AG04449 (cell line): ENCODE results near the gene NPR3.

Experiments
- CTCF ChIA-PET: fragments of 350-600 bp; formaldehyde crosslinking; extraction: SDS; loops from one replicate; lab custom pipeline; 2021; ENCODE audit warnings: antibody characterized with exemption; lab: Yijun Ruan, JAX
- POLR2A ChIA-PET: fragments of 400-600, 350-600 bp; formaldehyde crosslinking; extraction: SDS; loops from one replicate; lab custom pipeline; 2020; ENCODE audit warnings: antibody characterized with exemption, inconsistent platforms; lab: Yijun Ruan, JAX
- DNase-seq: peaks from one replicate; pipeline ENCODE4 v3.0.0-alpha.2; 2010; ENCODE audit warnings: low read depth, low spot score
- H3K4me3 ChIP-seq: 2 replicates; pipeline ENCODE4 v1.5.1; 2011; ENCODE audit warnings: low read depth, mild to moderate bottlenecking, control low read depth, low read length
- TF ChIP-seq, protein P1 (sequence below): IDR thresholded peaks from one replicate; pipeline ENCODE4 v1.5.1; 2011; ENCODE audit warnings: mild to moderate bottlenecking, moderate library complexity, low read length, control low read depth, inconsistent platforms; ENCODE audit not compliant: insufficient read depth; ENCODE audit errors: missing control alignments

Gene NPR3

DNA sequence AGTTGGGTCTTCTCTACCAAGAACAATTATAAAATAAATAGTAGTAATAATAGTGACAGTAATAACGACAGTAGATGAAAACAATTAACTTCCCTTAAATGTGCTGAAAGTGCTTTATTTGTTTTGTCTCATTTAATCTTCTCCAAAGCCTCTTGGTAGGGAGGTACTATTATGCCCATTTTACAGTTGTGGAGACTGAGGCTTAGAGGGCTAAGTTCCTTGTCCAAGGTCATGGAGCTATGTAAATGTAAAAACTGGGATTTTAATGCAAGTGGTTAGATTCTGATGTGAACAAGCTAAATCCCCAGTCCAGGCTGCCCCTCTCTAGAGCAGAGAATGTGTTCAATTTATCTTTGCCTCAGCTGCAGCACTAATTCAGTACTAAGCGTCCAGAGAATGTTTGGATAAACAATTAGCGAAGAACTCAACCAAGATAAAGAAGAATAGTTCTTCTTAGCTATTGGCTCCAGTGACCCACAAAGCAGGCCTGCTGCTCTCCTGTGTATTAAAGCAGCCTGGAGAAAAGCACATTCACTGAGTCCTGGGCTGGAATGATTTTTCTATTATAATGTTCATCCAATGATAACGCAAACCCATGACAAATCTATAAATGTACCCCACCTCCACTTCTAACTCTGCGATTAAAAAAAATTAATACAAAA lies 68.8 kb downstream of the NPR3 start:
- POLR2A ChIA-PET, result interaction anchor here (0.8 kb wide), 1 partner anchor 10 kb away, joined by 3 read pairs; no protein-coding TSS in a partner anchor
- TF ChIP-seq, protein P1, sequence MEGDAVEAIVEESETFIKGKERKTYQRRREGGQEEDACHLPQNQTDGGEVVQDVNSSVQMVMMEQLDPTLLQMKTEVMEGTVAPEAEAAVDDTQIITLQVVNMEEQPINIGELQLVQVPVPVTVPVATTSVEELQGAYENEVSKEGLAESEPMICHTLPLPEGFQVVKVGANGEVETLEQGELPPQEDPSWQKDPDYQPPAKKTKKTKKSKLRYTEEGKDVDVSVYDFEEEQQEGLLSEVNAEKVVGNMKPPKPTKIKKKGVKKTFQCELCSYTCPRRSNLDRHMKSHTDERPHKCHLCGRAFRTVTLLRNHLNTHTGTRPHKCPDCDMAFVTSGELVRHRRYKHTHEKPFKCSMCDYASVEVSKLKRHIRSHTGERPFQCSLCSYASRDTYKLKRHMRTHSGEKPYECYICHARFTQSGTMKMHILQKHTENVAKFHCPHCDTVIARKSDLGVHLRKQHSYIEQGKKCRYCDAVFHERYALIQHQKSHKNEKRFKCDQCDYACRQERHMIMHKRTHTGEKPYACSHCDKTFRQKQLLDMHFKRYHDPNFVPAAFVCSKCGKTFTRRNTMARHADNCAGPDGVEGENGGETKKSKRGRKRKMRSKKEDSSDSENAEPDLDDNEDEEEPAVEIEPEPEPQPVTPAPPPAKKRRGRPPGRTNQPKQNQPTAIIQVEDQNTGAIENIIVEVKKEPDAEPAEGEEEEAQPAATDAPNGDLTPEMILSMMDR, result no peak
- H3K4me3 ChIP-seq, result no peak overlapping the region
- DNase-seq, result no peak
- CTCF ChIA-PET, result interaction anchor here (0.7 to 1.6 kb wide), 3 partner anchors 9 to 13 kb away, joined by 3 to 5 read pairs (median 4); no protein-coding TSS in a partner anchor

GRCh38 chr5:32780508-32780919 lies 69.4 kb downstream of the NPR3 start:
- POLR2A ChIA-PET, result no interaction called here
- DNase-seq, result no peak
- H3K4me3 ChIP-seq, result no peak overlapping the region
- TF ChIP-seq, protein P1, result no peak
- CTCF ChIA-PET, result interaction anchor here (0.6 to 1.4 kb wide), 2 partner anchors 10 to 74 kb away, joined by 3 to 4 read pairs; no protein-coding TSS in a partner anchor

GRCh38 chr5:32783661-32784060 lies 72.5 kb downstream of the NPR3 start:
- no peak overlapping the region for H3K4me3 ChIP-seq
- ChIA-PET POLR2A (no interaction called here), CTCF (interaction anchor here (0.7 to 1.2 kb wide), 2 partner anchors 10 to 640 kb away, joined by 3 to 4 read pairs; no protein-coding TSS in a partner anchor)
- no peak for DNase-seq
- TF ChIP-seq, protein P1, result no peak

- H3K4me3 ChIP-seq, result no peak overlapping the region
- TF ChIP-seq, protein P1, result no peak
- POLR2A ChIA-PET, result no interaction called here
- CTCF ChIA-PET, result interaction anchor here (0.5 kb wide), 1 partner anchor 122 kb away, joined by 3 read pairs; no protein-coding TSS in a partner anchor
- DNase-seq, result no peak
These were observed 74.6 kb downstream of the NPR3 start for GRCh38 chr5:32785611-32786254.

DNA sequence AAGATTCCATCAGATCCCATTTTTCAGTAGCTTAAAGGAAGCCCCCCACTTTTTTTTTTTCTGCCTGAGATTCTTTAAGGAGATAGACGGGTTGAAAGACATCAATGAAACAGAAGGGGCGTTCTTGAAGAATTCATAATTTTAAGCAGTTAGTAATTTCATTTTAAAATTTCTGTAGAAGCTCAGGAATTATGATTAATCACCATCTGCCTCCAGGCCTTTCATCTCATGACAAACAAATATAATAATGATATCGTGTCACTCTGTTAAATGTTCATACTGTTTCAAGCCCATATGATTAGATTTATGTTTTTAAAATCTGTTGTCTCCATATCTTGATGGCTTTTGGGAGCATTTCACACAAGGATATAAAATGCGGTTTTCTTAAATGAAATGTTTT lies 75.2 kb downstream of the NPR3 start:
- ChIA-PET CTCF (no interaction called here), POLR2A (no interaction called here)
- DNase-seq, result no peak
- H3K4me3 ChIP-seq, result no peak overlapping the region
- TF ChIP-seq, protein P1, result no peak
